H9 (cell line): Measurements from ENCODE around the gene KEAP1. TPM values are rescaled to one million over a fixed set of nuclear protein-coding genes. Genes with fewer than 3 reads are reported as not detected.

Experiments
- DNase-seq: peaks from one replicate; pipeline ENCODE4 v3.0.0-alpha.2; 2017
- H2AFZ ChIP-seq: one replicate; pipeline ENCODE4 v1.6.1; 2013; ENCODE audit warnings: mild to moderate bottlenecking, low read length, control low read depth, moderate library complexity
- H2AK5ac ChIP-seq: 2 replicates; pipeline ENCODE4 v1.6.1; 2013; ENCODE audit warnings: low read length, control low read depth, mixed read lengths; ENCODE audit not compliant: insufficient read length
- H2BK120ac ChIP-seq: one replicate; pipeline ENCODE4 v1.6.1; 2013; ENCODE audit warnings: low read depth, mild to moderate bottlenecking, low read length, control low read depth, inconsistent platforms; ENCODE audit not compliant: poor library complexity, severe bottlenecking
- H2BK12ac ChIP-seq: 2 replicates; pipeline ENCODE4 v1.6.1; 2013; ENCODE audit warnings: low read length, control low read depth, mixed read lengths, low read depth; ENCODE audit not compliant: insufficient read length
- H2BK15ac ChIP-seq: 2 replicates; pipeline ENCODE4 v1.6.1; 2013; ENCODE audit warnings: low read depth, low read length, control low read depth
- H2BK20ac ChIP-seq: one replicate; pipeline ENCODE4 v1.6.1; 2013; ENCODE audit warnings: low read depth, mild to moderate bottlenecking, low read length, control low read depth, inconsistent platforms; ENCODE audit not compliant: poor library complexity, severe bottlenecking
- H2BK5ac ChIP-seq: 2 replicates; pipeline ENCODE4 v1.6.1; 2013; ENCODE audit warnings: low read length, control low read depth, mixed read lengths; ENCODE audit not compliant: insufficient read length
- H3K14ac ChIP-seq: 2 replicates; pipeline ENCODE4 v1.6.1; 2013; ENCODE audit warnings: low read length, control low read depth; ENCODE audit not compliant: insufficient read depth
- H3K18ac ChIP-seq: 2 replicates; pipeline ENCODE4 v1.6.1; 2013; ENCODE audit warnings: low read depth, mild to moderate bottlenecking, mixed read lengths, low read length, control low read depth; ENCODE audit not compliant: insufficient read length
- H3K23ac ChIP-seq: 2 replicates; pipeline ENCODE4 v1.6.1; 2013; ENCODE audit warnings: low read length, control low read depth, mixed read lengths, low read depth; ENCODE audit not compliant: insufficient read length
- H3K23me2 ChIP-seq: 2 replicates; pipeline ENCODE4 v1.6.1; 2013; ENCODE audit warnings: low read depth, mild to moderate bottlenecking, mixed read lengths, low read length, control low read depth; ENCODE audit not compliant: insufficient read length, poor library complexity, severe bottlenecking
- H3K27ac ChIP-seq: 2 replicates; pipeline ENCODE4 v1.5.1; 2013; ENCODE audit warnings: low read length, control low read depth, mixed read lengths, low read depth; ENCODE audit not compliant: insufficient read length
- H3K27me3 ChIP-seq: 2 replicates; pipeline ENCODE4 v1.6.1; 2013; ENCODE audit warnings: low read length, control low read depth, inconsistent platforms; ENCODE audit not compliant: insufficient read depth
- H3K4ac ChIP-seq: 2 replicates; pipeline ENCODE4 v1.6.1; 2013; ENCODE audit warnings: low read depth, mild to moderate bottlenecking, control low read depth, inconsistent platforms, low read length, moderate library complexity
- H3K4me1 ChIP-seq: 2 replicates; pipeline ENCODE4 v1.6.1; 2013; ENCODE audit warnings: low read length, control low read depth, inconsistent platforms; ENCODE audit not compliant: insufficient read depth
- H3K4me2 ChIP-seq: 2 replicates; pipeline ENCODE4 v1.6.1; 2013; ENCODE audit warnings: low read length, control low read depth, mixed read lengths; ENCODE audit not compliant: insufficient read length, insufficient read depth
- H3K56ac ChIP-seq: 2 replicates; pipeline ENCODE4 v1.6.1; 2013; ENCODE audit warnings: low read depth, mild to moderate bottlenecking, mixed read lengths, low read length, control low read depth; ENCODE audit not compliant: insufficient read length
- H3K79me1 ChIP-seq: 2 replicates; pipeline ENCODE4 v1.6.1; 2013; ENCODE audit warnings: low read depth, mild to moderate bottlenecking, moderate library complexity, low read length, control low read depth, inconsistent platforms; ENCODE audit not compliant: insufficient read depth, poor library complexity, severe bottlenecking
- H3K79me2 ChIP-seq: 2 replicates; pipeline ENCODE4 v1.6.1; 2013; ENCODE audit warnings: low read length, control low read depth, inconsistent platforms; ENCODE audit not compliant: insufficient read depth
- H3K9ac ChIP-seq: 2 replicates; pipeline ENCODE4 v1.6.1; 2013; ENCODE audit warnings: low read length, control low read depth, mixed read lengths; ENCODE audit not compliant: insufficient read length; ENCODE audit errors: extremely low read depth
- H3K9me3 ChIP-seq: one replicate; pipeline ENCODE4 v1.6.1; 2013; ENCODE audit warnings: low read depth, low read length, inconsistent platforms; ENCODE audit not compliant: control insufficient read depth
- H3T11ph ChIP-seq: one replicate; pipeline ENCODE4 v1.6.1; 2013; ENCODE audit warnings: mild to moderate bottlenecking, low read length, control low read depth, inconsistent platforms
- H4K20me1 ChIP-seq: one replicate; pipeline ENCODE4 v1.6.1; 2013; ENCODE audit not compliant: control insufficient read depth, insufficient read length, insufficient read depth
- H4K5ac ChIP-seq: 2 replicates; pipeline ENCODE4 v1.6.1; 2013; ENCODE audit warnings: low read depth, mild to moderate bottlenecking, mixed read lengths, low read length, control low read depth; ENCODE audit not compliant: insufficient read length
- H4K8ac ChIP-seq: replicated peaks from 2 replicates; pipeline ENCODE4 v1.6.1; 2013; ENCODE audit warnings: low read length, control low read depth, mixed read lengths, low read depth; ENCODE audit not compliant: insufficient read length
- H4K91ac ChIP-seq: 2 replicates; pipeline ENCODE4 v1.6.1; 2013; ENCODE audit warnings: low read depth, mild to moderate bottlenecking, moderate library complexity, mixed read lengths, low read length, control low read depth; ENCODE audit not compliant: insufficient read length
- H3K27ac Mint-ChIP-seq, 3 experiments: 2 replicates in 2 of 3; 3 replicates in 1 of 3; pipeline ENCODE4 v1.8.0; 2020 to 2021; ENCODE audit warnings: mixed read lengths in 3 of 3, mild to moderate bottlenecking in 1 of 3, moderate library complexity in 1 of 3
- H3K27me3 Mint-ChIP-seq: 2 replicates; pipeline ENCODE4 v1.8.0; 2021; ENCODE audit warnings: low read depth, mild to moderate bottlenecking, moderate library complexity, mixed read lengths
- H3K36me3 Mint-ChIP-seq, 3 experiments: 2 replicates in 2 of 3; 3 replicates in 1 of 3; pipeline ENCODE4 v1.8.0; 2020 to 2021; ENCODE audit warnings: low read depth in 3 of 3, mixed read lengths in 3 of 3; ENCODE audit not compliant: insufficient read depth in 1 of 3
- H3K4me1 Mint-ChIP-seq, 2 experiments: 2 replicates each; pipeline ENCODE4 v1.8.0; 2020; ENCODE audit warnings: mixed read lengths in 2 of 2
- H3K4me3 Mint-ChIP-seq, 2 experiments: 2 replicates in 1 of 2; 3 replicates in 1 of 2; pipeline ENCODE4 v1.8.0; 2020 to 2021; ENCODE audit warnings: mild to moderate bottlenecking in 2 of 2, mixed read lengths in 2 of 2, moderate library complexity in 1 of 2
- H3K9me3 Mint-ChIP-seq, 2 experiments: 2 replicates in 1 of 2; 3 replicates in 1 of 2; pipeline ENCODE4 v1.8.0; 2020; ENCODE audit warnings: mild to moderate bottlenecking in 2 of 2, mixed read lengths in 2 of 2, moderate library complexity in 1 of 2
- CTCF ChIP-seq: fragments of 200-600 bp; sonication (generic); conservative IDR thresholded peaks from 3 replicates; pipeline ENCODE4 v1.8.0; 2021; ENCODE audit warnings: antibody characterized with exemption, mild to moderate bottlenecking
- WGBS: extraction: QIAGEN DNeasy Blood & Tissue Kit; methylation state at CpG from one replicate; pipeline ENCODE4 v1.1.7; 2013; ENCODE audit warnings: missing lambda C conversion rate, low lambda C conversion rate, mixed read lengths; ENCODE audit not compliant: insufficient read length; ENCODE audit errors: extremely low coverage; 5-methylcytosine and 5-hydroxymethylcytosine counted together
- total RNA-seq: library from RNA; stranded (reverse); gene quantifications from 2 replicates; pipeline ENCODE4 v1.2.1, GENCODE V29; 2021

The KEAP1 gene
- total RNA-seq, 1 experiment from 2014 or later, result 88.7 TPM

DNA sequence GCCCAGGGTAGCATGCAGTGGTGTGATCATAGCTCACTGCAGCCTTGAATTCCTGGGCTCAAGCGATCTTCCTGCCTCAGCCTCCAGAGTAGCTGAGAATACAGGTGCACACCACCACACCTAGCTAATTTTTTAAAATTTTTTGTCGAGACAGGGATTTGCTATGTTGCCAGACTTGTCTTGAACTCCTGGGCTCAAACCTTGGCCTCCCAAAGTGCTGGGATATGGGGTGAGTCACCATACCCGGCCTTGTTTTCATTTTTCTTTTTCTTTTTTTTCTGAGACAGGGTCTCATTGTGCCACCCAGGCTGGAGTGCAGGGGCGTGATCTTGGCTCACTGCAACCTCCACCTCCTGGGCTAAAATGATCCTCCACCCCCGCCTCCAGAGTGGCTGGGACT lies 38.7 kb downstream of the KEAP1 start:
- no peak for DNase-seq
- no peak overlapping the region for H2BK15ac ChIP-seq
- H2AK5ac ChIP-seq, result no peak overlapping the region
- H3K79me1 ChIP-seq, result no peaks in the 10 kb centered on the region
- H3K14ac ChIP-seq, result no peak overlapping the region
- no peak overlapping the region for H3K23ac ChIP-seq
- no peak overlapping the region for H2BK120ac ChIP-seq
- no peaks in the 10 kb centered on the region for H4K20me1 ChIP-seq
- no peak overlapping the region for H2BK12ac ChIP-seq
- no peak overlapping the region for H3K27ac ChIP-seq
- no peaks in the 10 kb centered on the region for H3K23me2 ChIP-seq
- H3K18ac ChIP-seq, result no peak overlapping the region
- Mint-ChIP-seq H3K27ac (no peak overlapping the region; a peak in 1 of 7 replicates), H3K4me1 (peaks cover 11 to 30% of the 10 kb centered on the region in 2 experiments), H3K36me3 (peaks cover 0 to 9% (median 5%) of the 10 kb centered on the region in 3 experiments; a peak in 3 of 7 replicates), H3K4me3 (no peak overlapping the region), H3K27me3 (peaks cover 14% of the 10 kb centered on the region), H3K9me3 (no peaks in the 10 kb centered on the region)
- no peak overlapping the region for H4K5ac ChIP-seq
- H3T11ph ChIP-seq, result no peak overlapping the region
- no CpG with 5 or more reads among the region's 5 CpGs for WGBS
- no peak overlapping the region for H3K56ac ChIP-seq
- no peak overlapping the region for H2AFZ ChIP-seq
- no peak for TF ChIP-seq CTCF
- H2BK20ac ChIP-seq, result no peak overlapping the region
- no peaks in the 10 kb centered on the region for H3K79me2 ChIP-seq
- no peak overlapping the region for H3K4me2 ChIP-seq
- H4K8ac ChIP-seq, result no peak overlapping the region
- H3K27me3 ChIP-seq, result 0 out of 2 replicates have a peak, but pooled peaks cover 4% of the 10 kb centered on the region
- H4K91ac ChIP-seq, result no peak overlapping the region
- H2BK5ac ChIP-seq, result no peak overlapping the region
- H3K4ac ChIP-seq, result no peak overlapping the region
- no peaks in the 10 kb centered on the region for H3K4me1 ChIP-seq
- H3K9ac ChIP-seq, result no peak overlapping the region
- no peaks in the 10 kb centered on the region for H3K9me3 ChIP-seq
